ENCODE measurements around the gene NKX6-2. TPM values are rescaled to one million over a fixed set of nuclear protein-coding genes. Genes with fewer than 3 reads are reported as not detected.

The NKX6-2 gene
- total and polyA plus RNA-seq, 4 donors, result 0.06 to 0.11 TPM; not detected in 2

DNA sequence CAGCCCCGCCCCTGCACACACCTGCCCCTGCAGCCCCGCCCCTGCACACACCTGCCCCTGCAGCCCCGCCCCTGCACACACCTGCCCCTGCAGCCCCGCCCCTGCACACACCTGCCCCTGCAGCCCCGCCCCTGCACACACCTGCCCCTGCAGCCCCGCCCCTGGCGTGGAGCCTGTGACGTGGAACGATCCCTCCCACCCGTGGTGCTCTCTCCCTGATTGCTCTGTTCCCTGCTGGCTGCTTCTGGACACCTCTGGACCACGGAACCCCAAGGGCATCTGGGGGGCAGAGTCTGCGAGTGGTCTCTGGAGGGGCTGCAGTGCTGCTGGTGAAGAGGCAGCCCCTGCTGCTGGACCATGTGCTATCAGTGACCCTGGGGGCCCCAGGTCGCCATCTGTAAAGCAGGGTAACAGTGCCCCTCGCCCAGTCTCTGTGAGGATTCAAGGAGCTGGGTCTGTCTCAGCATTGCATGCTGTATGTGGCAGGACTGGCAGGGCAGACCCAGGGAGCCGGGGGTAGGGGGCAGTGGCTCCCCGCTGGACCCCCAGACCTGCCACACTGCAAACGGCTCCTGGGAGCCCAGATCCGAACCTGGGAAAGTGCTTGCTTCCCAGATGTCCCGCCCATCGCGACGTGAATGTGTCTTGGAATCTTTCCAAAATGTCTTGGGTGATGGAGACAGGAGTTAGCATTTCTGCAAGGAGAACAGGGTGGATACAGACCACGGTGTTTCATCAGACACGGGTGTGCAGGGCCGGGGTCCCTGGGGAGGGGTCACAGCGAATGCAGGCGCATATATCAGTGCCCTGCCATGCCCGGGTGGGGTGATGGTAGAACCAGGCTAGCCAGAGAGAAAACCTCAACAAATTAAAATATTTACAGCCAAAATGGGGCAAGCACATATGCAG is 27.9 kb upstream of the NKX6-2 start:
- Histone ChIP-seq H3K27ac (ENCODE audit: low read depth in 1 of 2, low read length in 1 of 2) (no peak overlapping the region), H3K27me3 (ENCODE audit: control insufficient read depth in 3 of 3, insufficient read depth in 3 of 3, low read length in 2 of 3) (peaks cover 0 to 14% (median 11%) of the 10 kb centered on the region in 3 donors), H3K4me1 (ENCODE audit: control insufficient read depth in 5 of 5, insufficient read depth in 5 of 5, low read length in 5 of 5) (no peaks in the 10 kb centered on the region), H3K4me3 (no peak overlapping the region), H3K9me3 (ENCODE audit: control insufficient read depth in 4 of 4, insufficient read depth in 3 of 4, low read length in 3 of 4) (peaks cover 0 to 2% (median 0%) of the 10 kb centered on the region in 4 donors), H3K9ac (ENCODE audit: insufficient read depth in 1 of 2, low read length in 2 of 2) (no peak overlapping the region), H3K36me3 (ENCODE audit: control insufficient read depth in 4 of 4, insufficient read depth in 4 of 4, low read length in 4 of 4) (no peaks in the 10 kb centered on the region)
- DNase-seq, result no peak
- ATAC-seq (ENCODE audit: insufficient read depth, low FRiP score), result no peak
- 68 to 69% methylated on average over 23 to 25 of the region's 28 CpGs for WGBS, 2 donors
- TF ChIP-seq, protein P1, sequence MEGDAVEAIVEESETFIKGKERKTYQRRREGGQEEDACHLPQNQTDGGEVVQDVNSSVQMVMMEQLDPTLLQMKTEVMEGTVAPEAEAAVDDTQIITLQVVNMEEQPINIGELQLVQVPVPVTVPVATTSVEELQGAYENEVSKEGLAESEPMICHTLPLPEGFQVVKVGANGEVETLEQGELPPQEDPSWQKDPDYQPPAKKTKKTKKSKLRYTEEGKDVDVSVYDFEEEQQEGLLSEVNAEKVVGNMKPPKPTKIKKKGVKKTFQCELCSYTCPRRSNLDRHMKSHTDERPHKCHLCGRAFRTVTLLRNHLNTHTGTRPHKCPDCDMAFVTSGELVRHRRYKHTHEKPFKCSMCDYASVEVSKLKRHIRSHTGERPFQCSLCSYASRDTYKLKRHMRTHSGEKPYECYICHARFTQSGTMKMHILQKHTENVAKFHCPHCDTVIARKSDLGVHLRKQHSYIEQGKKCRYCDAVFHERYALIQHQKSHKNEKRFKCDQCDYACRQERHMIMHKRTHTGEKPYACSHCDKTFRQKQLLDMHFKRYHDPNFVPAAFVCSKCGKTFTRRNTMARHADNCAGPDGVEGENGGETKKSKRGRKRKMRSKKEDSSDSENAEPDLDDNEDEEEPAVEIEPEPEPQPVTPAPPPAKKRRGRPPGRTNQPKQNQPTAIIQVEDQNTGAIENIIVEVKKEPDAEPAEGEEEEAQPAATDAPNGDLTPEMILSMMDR (IDR thresholded peaks at IDR 0.05; ENCODE audit: control extremely low read depth, extremely low read depth), result no peak

DNA sequence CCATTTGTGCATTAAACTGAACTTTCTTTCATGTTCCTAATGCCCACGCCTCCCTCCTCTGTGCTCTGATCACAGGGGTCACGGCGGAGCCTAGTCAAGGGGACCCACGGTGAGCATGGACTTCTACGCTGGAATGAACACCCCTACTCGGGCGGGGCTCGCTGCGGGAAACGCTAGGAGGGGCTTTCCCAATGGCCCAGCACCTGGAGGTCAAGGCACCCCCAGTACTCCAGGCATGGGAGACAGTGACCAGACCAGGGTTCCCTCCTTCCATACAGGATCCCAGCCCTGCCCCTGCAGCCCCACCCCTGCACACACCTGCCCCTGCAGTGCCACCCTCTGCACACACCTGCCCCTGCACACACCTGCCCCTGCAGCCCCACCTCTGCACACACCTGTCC is 27.1 kb upstream of the NKX6-2 start:
- ATAC-seq (ENCODE audit: insufficient read depth, low FRiP score) (no peak), DNase-seq (no peak)
- peaks cover 0 to 14% (median 11%) of the 10 kb centered on the region in 3 donors for H3K27me3 ChIP-seq (ENCODE audit: control insufficient read depth in 3 of 3, insufficient read depth in 3 of 3, low read length in 2 of 3)
- 83 to 89% methylated on average over 10 of the region's 10 CpGs for WGBS, 2 donors
- no peaks in the 10 kb centered on the region for H3K36me3 ChIP-seq (ENCODE audit: control insufficient read depth in 4 of 4, insufficient read depth in 4 of 4, low read length in 4 of 4)
- no peak overlapping the region for H3K9ac ChIP-seq (ENCODE audit: insufficient read depth in 1 of 2, low read length in 2 of 2)
- H3K4me3 ChIP-seq, result no peak overlapping the region
- H3K4me1 ChIP-seq (ENCODE audit: control insufficient read depth in 5 of 5, insufficient read depth in 5 of 5, low read length in 5 of 5), result peaks cover 0 to 4% (median 0%) of the 10 kb centered on the region in 5 donors
- TF ChIP-seq, protein P1 (IDR thresholded peaks at IDR 0.05; ENCODE audit: control extremely low read depth, extremely low read depth), result no peak
- H3K27ac ChIP-seq (ENCODE audit: low read depth in 1 of 2, low read length in 1 of 2), result no peak overlapping the region
- H3K9me3 ChIP-seq (ENCODE audit: control insufficient read depth in 4 of 4, insufficient read depth in 3 of 4, low read length in 3 of 4), result peaks cover 0 to 2% (median 0%) of the 10 kb centered on the region in 4 donors

DNA sequence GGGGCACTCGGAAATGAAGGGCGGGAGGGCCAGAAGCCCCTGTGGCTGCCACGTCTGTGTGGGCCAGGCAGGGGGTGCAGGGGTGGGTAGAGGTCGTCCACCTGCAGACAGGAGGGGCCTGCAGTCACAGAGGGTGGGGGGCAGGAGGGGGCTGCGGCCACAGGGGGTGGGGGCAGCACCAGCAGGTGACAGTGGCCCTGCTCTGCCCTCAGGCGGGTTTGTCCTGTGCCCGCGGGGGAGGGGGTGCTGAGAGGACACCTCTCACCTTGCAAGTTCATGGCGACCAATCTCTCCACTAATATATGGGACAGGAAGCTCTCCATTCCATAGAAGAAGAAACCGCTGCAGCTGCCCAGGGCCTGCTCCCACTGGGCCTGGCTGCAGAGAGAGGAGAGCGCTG is 26.6 kb upstream of the NKX6-2 start:
- Histone ChIP-seq H3K9me3 (ENCODE audit: control insufficient read depth in 4 of 4, insufficient read depth in 3 of 4, low read length in 3 of 4) (peaks cover 0 to 2% (median 0%) of the 10 kb centered on the region in 4 donors), H3K4me1 (ENCODE audit: control insufficient read depth in 5 of 5, insufficient read depth in 5 of 5, low read length in 5 of 5) (peaks cover 0 to 4% (median 0%) of the 10 kb centered on the region in 5 donors), H3K9ac (ENCODE audit: insufficient read depth in 1 of 2, low read length in 2 of 2) (no peak overlapping the region), H3K27ac (ENCODE audit: low read depth in 1 of 2, low read length in 1 of 2) (no peak overlapping the region), H3K27me3 (ENCODE audit: control insufficient read depth in 3 of 3, insufficient read depth in 3 of 3, low read length in 2 of 3) (peaks cover 0 to 14% (median 8%) of the 10 kb centered on the region in 3 donors), H3K36me3 (ENCODE audit: control insufficient read depth in 4 of 4, insufficient read depth in 4 of 4, low read length in 4 of 4) (no peaks in the 10 kb centered on the region), H3K4me3 (no peak overlapping the region)
- no peak for ATAC-seq (ENCODE audit: insufficient read depth, low FRiP score)
- DNase-seq, result no peak
- TF ChIP-seq, protein P1 (IDR thresholded peaks at IDR 0.05; ENCODE audit: control extremely low read depth, extremely low read depth), result no peak
- WGBS, 2 donors, result 72 to 73% methylated on average over 11 of the region's 11 CpGs

Data from lung (tissue), 12 donors.